Effector memory CD4-positive, alpha-beta T cell (primary cell): ENCODE data around the gene RBM23.
A peak's percentile ranks its signal among the peaks of the same experiment; 100 is the strongest.

Experiments
- DNase-seq, 3 donors: peaks; one replicate each; pipeline ENCODE4 v3.0.0-alpha.2; 2020
- H3K27ac ChIP-seq: 2 replicates; pipeline ENCODE4 v1.7.0; 2013; ENCODE audit warnings: mild to moderate bottlenecking, low read length, moderate library complexity; ENCODE audit not compliant: insufficient read depth, poor library complexity, severe bottlenecking
- H3K27me3 ChIP-seq: replicated peaks from 2 replicates; pipeline ENCODE4 v1.7.0; 2013; ENCODE audit warnings: mild to moderate bottlenecking, low read length; ENCODE audit not compliant: insufficient read depth, control insufficient read depth, poor library complexity, severe bottlenecking
- H3K36me3 ChIP-seq: 2 replicates; pipeline ENCODE4 v1.7.0; 2013; ENCODE audit warnings: mild to moderate bottlenecking, low read length, moderate library complexity; ENCODE audit not compliant: control insufficient read depth, insufficient read depth
- H3K4me1 ChIP-seq: 2 replicates; pipeline ENCODE4 v1.7.0; 2013; ENCODE audit warnings: low read length, mild to moderate bottlenecking; ENCODE audit not compliant: control insufficient read depth, insufficient read depth, poor library complexity, severe bottlenecking
- H3K4me3 ChIP-seq: 2 replicates; pipeline ENCODE4 v1.7.0; 2013; ENCODE audit warnings: low read length, low read depth, mild to moderate bottlenecking; ENCODE audit not compliant: insufficient read depth, poor library complexity, severe bottlenecking
- H3K9me3 ChIP-seq: 2 replicates; pipeline ENCODE4 v1.7.0; 2013; ENCODE audit warnings: mild to moderate bottlenecking, low read length, moderate library complexity; ENCODE audit not compliant: control insufficient read depth

RBM23 gene

DNA sequence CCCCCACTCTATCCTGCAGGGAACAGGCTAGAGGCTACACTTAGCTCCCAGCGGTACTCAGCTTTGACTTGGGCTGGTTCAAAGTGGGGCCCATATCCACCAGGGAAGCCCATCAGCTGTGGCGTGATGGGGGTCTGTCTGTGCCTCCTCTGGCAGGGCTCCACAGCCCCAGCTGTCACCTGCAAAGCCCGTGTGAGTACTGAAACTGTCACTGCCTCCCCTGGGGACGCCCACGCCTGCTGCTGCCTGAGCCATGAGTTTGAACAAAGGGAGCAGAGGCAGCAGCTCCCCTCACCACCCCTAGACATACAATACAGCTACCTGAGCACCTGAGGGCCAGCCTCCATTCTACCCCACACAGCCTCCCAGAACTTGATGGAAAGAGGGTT, 31.0 kb downstream of the RBM23 start:
- H3K9me3 ChIP-seq = no peaks in the 10 kb centered on the region
- peaks cover 25% of the 10 kb centered on the region for H3K4me1 ChIP-seq
- H3K27ac ChIP-seq = peak overlapping the region; percentile 75
- no peak for DNase-seq
- no peaks in the 10 kb centered on the region for H3K36me3 ChIP-seq
- peak overlapping the region; percentile 50 for H3K4me3 ChIP-seq
- H3K27me3 ChIP-seq = no peaks in the 10 kb centered on the region

DNA sequence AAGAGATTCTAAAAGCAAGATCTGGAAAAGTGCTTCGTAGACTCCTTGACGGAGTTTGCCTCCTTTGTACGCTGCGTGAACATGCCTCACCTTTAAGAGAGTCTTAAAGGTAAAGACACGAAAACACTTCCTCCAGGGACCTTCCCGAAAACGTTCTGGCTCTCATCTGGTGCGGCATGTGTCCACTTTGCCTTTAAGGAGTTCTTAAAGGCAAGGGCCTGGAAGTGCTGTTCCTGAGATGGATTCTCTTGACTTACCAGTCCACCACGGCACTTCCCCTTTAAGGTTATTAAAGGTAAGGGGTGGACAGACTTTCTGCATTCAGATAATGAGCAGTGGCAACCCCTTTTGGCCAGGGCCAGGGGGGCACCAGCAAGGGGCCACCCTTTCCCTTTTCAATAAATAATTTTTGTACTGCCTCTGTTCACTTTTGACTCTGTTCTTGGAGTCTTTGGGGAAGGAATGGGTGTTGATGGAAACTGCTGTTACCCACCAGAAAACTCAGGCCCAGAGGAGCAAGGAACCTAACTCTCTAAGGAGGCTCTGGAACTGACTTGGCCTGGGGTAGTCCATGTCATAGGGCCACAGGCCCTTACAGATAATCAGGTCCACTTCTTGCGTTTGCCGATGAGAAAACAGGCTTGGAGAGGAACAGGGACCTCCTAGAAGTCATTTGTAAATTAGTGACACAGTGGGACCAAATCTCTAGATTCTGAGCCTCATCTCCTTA, 31.5 kb downstream of the RBM23 start:
- Histone ChIP-seq H3K4me1 (peaks cover 25% of the 10 kb centered on the region), H3K4me3 (peak overlapping the region; percentile 50), H3K27me3 (no peaks in the 10 kb centered on the region), H3K27ac (peak overlapping the region; percentile 75), H3K9me3 (no peaks in the 10 kb centered on the region), H3K36me3 (no peaks in the 10 kb centered on the region)
- DNase-seq = peak; percentile 24 to 45 (median 39)

DNA sequence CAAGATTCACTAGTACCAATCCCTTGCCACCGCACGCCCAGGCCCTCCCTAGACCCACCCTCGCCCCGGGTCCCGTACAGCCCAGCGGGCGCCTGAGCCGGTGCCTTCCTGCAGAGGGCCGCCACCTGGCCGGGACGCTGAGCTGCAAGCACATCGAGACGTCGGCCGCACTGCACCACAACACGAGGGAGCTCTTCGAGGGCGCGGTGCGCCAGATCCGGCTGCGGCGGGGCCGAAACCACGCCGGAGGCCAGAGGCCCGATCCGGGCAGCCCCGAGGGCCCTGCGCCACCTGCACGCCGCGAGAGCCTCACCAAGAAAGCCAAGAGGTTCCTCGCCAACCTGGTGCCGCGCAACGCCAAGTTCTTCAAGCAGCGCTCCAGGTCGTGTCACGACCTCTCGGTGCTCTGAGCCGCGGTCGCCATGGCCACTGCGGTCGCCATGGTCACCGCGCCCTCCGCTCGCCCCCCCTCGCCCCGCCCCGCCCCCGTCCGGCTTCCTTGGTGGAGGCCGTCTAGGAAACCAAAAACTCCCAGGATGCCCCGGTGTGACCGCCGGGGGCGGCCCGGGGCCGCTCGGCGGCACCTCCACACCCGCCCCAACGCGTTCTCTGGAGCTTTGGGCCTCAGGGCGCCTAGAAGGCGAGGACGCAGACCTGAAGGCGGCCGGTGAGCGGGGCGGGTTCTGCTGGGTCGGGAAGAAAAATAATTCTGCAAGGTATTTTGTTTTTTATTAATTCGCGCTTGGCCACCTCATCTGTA, 32.3 kb downstream of the RBM23 start:
- no peaks in the 10 kb centered on the region for H3K27me3 ChIP-seq
- H3K27ac ChIP-seq = peak overlapping the region; percentile 75
- peak; percentile 73 to 74 (median 73) for DNase-seq
- H3K4me1 ChIP-seq = peaks cover 25% of the 10 kb centered on the region
- no peaks in the 10 kb centered on the region for H3K9me3 ChIP-seq
- peak overlapping the region; percentile 50 for H3K4me3 ChIP-seq
- no peaks in the 10 kb centered on the region for H3K36me3 ChIP-seq

DNA sequence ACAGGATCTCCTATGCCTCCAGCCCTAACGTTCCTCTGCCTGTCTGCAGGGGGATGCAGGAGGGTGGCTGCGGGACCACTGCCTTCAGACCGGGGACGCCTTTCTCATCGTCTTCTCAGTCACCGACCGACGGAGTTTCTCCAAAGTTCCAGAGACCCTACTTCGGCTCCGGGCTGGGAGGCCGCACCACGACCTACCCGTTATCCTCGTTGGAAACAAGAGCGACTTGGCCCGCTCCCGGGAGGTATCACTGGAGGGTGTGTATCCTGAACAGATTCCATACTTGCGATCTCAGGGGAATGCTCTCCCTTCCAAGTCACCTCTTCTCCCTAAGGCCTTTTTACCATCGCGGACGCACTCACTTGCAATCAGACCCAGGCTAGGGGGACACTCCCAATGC, 33.0 kb downstream of the RBM23 start:
- DNase-seq = no peak
- Histone ChIP-seq H3K9me3 (no peaks in the 10 kb centered on the region), H3K27ac (peak overlapping the region; percentile 75), H3K27me3 (no peaks in the 10 kb centered on the region), H3K4me3 (peak overlapping the region; percentile 50), H3K4me1 (peaks cover 25% of the 10 kb centered on the region), H3K36me3 (no peaks in the 10 kb centered on the region)

DNA sequence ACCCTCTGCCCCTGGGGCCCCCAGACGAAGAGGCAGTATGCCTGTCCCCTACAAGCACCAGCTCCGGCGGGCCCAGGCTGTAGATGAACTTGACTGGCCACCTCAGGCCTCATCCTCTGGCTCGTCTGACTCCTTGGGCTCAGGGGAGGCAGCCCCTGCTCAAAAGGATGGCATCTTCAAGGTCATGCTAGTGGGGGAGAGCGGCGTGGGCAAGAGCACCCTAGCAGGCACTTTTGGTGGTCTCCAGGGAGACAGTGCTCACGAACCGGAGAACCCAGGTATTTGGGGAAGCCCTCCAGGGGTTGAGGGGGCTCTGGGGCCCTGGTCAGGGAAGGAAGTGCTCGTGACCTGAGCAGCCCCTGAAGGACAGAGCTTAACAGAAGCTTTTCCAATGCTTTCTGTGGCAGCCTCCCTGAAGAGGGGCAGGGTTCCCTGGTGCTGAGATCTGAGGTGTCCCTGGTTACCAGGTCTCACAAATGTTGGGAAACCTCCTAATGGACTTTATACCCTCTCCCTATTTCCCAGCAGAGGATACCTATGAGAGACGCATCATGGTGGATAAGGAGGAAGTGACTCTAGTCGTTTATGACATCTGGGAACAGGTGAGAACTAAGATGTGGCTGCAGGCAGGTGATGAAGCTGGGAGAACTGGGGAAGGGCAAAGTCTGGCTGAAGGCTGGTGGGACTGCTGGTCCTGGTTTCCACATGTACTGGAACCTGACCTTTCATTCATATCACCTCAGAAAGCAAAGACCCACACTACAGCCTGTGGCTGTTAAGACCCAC, 34.0 kb downstream of the RBM23 start:
- no peak for DNase-seq
- Histone ChIP-seq H3K36me3 (no peaks in the 10 kb centered on the region), H3K9me3 (no peaks in the 10 kb centered on the region), H3K27me3 (no peaks in the 10 kb centered on the region), H3K4me3 (no peak overlapping the region), H3K27ac (no peak overlapping the region), H3K4me1 (peaks cover 25% of the 10 kb centered on the region)

DNA sequence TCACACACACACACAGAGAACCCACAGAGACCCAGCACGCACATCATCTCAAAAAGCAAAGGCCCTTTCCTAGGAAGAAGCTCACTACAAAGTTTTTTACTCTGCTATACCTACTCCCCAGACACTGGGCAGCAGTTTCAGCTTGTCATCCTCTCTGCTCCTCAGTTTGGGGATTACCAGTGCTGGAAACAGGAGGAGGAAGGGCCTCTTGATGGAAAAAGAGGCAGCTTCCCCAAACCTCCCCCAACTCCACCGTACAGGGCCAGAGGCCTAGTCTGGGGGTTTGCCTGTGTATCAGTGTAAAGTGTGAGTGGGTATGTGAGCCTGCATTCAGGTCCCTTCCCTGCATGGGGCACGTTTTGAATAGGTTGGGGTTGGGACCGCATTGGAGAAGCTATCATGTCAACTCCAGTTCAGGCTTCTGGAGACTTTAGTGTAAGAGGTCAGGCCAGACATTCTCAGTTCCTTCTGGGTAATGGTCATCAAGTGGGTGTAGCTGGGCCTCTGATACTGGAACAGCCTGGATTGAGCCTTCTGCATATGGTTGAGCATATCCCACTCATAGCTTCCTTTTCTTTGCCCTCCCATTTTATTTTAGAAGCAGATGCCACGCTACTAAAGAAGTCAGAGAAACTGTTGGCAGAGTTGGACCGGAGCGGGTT, 34.7 kb downstream of the RBM23 start:
- peaks cover 4% of the 10 kb centered on the region for H3K36me3 ChIP-seq
- no peak overlapping the region for H3K4me3 ChIP-seq
- H3K27ac ChIP-seq = no peak overlapping the region
- no peak for DNase-seq
- H3K27me3 ChIP-seq = no peaks in the 10 kb centered on the region
- no peaks in the 10 kb centered on the region for H3K9me3 ChIP-seq
- peaks cover 22% of the 10 kb centered on the region for H3K4me1 ChIP-seq

DNA sequence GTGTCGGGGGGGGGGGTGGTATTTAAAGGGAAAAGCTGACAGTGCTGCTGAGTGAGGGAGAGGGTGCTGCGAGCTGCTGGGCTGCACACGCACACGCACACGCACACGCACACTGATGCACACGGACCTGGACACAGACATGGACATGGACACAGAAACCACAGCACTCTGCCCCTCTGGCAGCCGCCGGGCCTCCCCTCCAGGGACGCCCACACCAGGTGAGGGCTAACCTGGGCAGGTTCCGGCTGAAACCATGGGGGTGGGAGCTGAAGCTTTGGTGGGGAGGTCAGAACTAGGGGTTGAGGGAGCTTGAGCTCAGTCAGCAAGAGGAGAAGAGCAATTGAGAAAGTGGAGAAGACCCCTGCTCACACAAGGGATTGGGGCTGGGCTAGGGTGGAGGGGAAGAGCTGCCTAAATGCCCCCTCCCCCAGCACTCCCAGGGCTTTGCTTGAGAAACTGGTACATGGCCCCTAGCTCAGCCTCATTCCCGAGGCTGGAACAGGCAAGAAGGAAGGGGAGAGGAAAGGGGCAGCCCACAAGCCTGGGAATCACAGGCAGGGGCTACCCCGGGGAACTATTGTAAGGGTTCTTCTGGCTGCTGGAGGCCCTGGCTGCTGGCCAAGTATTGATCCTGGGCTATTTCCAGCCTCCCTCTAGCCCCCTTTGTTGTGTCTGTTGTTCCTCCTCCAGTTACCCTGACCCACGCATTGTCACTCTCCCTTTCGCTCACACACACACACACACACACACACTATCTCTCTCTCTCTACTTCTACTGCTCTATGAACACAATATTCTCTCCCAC, 35.6 kb downstream of the RBM23 start, which contains the start of gene REM2:
Gene REM2, plus strand, starts transcription at position 50 of the 804 bp plus-strand sequence. Its CDS starts 66 bp downstream, at position 116.
- peaks cover 11% of the 10 kb centered on the region for H3K36me3 ChIP-seq
- DNase-seq = no peak
- H3K4me1 ChIP-seq = peaks cover 19% of the 10 kb centered on the region
- H3K9me3 ChIP-seq = no peaks in the 10 kb centered on the region
- no peak within 1 kb of the TSS for H3K27ac ChIP-seq
- no peaks in the 10 kb centered on the region for H3K27me3 ChIP-seq
- H3K4me3 ChIP-seq = no peak within 1 kb of the TSS

DNA sequence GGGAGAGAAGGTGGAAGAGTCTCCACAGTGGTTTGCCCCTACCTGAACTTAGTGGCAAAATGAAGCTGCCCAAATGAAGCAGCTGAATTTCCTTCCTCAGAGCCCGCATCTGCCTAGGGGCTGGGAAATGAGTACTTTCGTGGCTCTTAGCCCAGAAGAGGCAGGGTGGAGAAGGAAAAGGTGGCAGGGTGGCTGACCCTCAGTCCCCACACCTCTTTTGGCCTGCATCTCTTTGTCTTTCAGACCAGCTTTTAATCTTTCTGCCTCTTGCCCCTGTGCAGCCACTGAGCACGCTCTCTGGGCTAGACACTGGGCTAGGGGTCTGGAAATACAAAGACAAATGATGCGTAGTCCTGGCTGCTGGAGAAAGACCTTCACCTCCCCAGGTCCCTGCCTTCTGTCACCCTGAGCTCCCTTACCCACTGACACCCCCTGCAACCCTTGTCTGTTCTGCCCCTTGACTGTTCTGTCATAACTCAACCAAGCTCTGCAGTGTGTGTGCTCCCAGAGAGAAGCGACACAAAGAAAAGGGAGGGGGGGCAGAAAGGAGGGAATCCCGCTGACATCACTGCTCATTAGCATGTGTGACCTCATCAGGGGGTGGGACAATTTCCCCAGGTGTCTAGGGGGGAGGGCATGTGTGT, 36.3 kb downstream of the RBM23 start:
- Histone ChIP-seq H3K9me3 (no peaks in the 10 kb centered on the region), H3K36me3 (peaks cover 19% of the 10 kb centered on the region), H3K27ac (no peak overlapping the region), H3K27me3 (no peaks in the 10 kb centered on the region), H3K4me3 (no peak overlapping the region), H3K4me1 (peaks cover 12% of the 10 kb centered on the region)
- peak in 2 of 3 donors; percentile 18 to 21 for DNase-seq

DNA sequence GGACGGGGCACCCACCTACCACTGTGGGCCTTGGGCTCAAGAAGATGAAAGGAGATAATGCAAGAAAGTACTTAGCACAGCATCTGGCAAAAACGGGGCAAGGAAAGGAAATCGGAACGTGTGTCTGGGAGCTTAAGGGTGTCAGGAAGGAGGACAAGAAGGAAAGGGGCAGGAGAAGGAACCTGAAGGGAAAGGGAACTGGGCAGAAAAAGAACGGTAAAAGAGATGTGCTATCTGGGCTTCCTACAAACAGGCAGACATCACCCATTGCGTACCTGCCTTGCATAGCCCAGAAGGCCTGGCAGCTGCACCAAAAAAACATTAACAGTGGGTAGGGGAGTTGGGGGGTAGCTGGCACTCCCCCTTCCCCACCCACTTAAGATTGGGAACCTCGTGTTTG, 36.9 kb downstream of the RBM23 start:
- no peak overlapping the region for H3K4me3 ChIP-seq
- no peaks in the 10 kb centered on the region for H3K9me3 ChIP-seq
- no peak overlapping the region for H3K27ac ChIP-seq
- H3K36me3 ChIP-seq = peaks cover 25% of the 10 kb centered on the region
- H3K4me1 ChIP-seq = peaks cover 11% of the 10 kb centered on the region
- no peaks in the 10 kb centered on the region for H3K27me3 ChIP-seq
- DNase-seq = no peak
